ENCODE measurements around the gene NDUFS8. TPM values are rescaled to one million over a fixed set of nuclear protein-coding genes. Genes with fewer than 3 reads are reported as not detected.

The NDUFS8 gene
- total and polyA plus RNA-seq, 2 of the 4 experiments (the other 2 are of a cell fraction): 85.9 to 131 TPM

- Histone ChIP-seq H4K8ac (ENCODE audit: low read depth in 2 of 2, low read length in 2 of 2) (peak overlapping the region; percentile 81 to 84), H4K5ac (ENCODE audit: low read depth, low read length) (peak overlapping the region; percentile 88), H2BK20ac (ENCODE audit: low read depth, low read length) (peak overlapping the region; percentile 50; the same call in 1 of the 2 replicates), H3K4me3 (ENCODE audit: insufficient read depth, low read depth, low read length) (peak overlapping the region; percentile 74), H3K27ac (ENCODE audit: insufficient read depth, low read length) (peak overlapping the region; percentile 76), H3K18ac (ENCODE audit: low read depth, low read length) (peak overlapping the region; percentile 70), H3K36me3 (ENCODE audit: control insufficient read depth, insufficient read depth, low read length) (peaks cover 22% of the 10 kb centered on the region), H3K9me3 (ENCODE audit: control insufficient read depth, insufficient read depth, low read length) (no peaks in the 10 kb centered on the region), H2AK9ac (replicated peaks; ENCODE audit: low read depth, low read length, poor library complexity) (peak overlapping the region; percentile 94), H3K4ac (ENCODE audit: low read depth, low read length) (peak overlapping the region; percentile 95), H4K20me1 (ENCODE audit: insufficient read depth, low read length) (no peaks in the 10 kb centered on the region; the same call in 1 of the 2 replicates), H4K91ac (ENCODE audit: insufficient read depth, low read depth, low read length) (peak overlapping the region; percentile 90), H2AFZ (replicated peaks; ENCODE audit: low read length, poor library complexity) (peak overlapping the region; percentile 82), H3K23ac (ENCODE audit: low read depth, low read length) (peak overlapping the region; percentile 85), H3K9me1 (ENCODE audit: insufficient read depth, low read length) (no peaks in the 10 kb centered on the region), H2BK15ac (ENCODE audit: low read depth, low read length) (peak overlapping the region; percentile 88; the same call in 1 of the 3 replicates), H3K14ac (replicated peaks; ENCODE audit: low read depth, low read length) (peak overlapping the region; percentile 82), H2AK5ac (ENCODE audit: low read depth, low read length) (peak overlapping the region; percentile 91), H2BK120ac (ENCODE audit: low read depth, low read length) (peak overlapping the region; percentile 74), H3K9ac (ENCODE audit: low read depth, low read length) (peak overlapping the region; percentile 72), H3K27me3 (ENCODE audit: control insufficient read depth, insufficient read depth, low read length) (no peaks in the 10 kb centered on the region), H2BK5ac (ENCODE audit: low read depth, low read length, poor library complexity, severe bottlenecking) (peak overlapping the region; percentile 88), H3K79me1 (ENCODE audit: low read depth in 1 of 2, low read length in 2 of 2) (peaks cover 7 to 47% of the 10 kb centered on the region in 2 experiments; a peak in 3 of 4 replicates), H3K56ac (ENCODE audit: extremely low read depth, insufficient read depth, low read length) (peak overlapping the region; percentile 80), H3K4me2 (ENCODE audit: low read depth, low read length) (peak overlapping the region; percentile 95), H3K4me1 (ENCODE audit: control insufficient read depth, insufficient read depth, low read length) (peaks cover 25% of the 10 kb centered on the region)
- ATAC-seq (ENCODE audit: low read depth): peak; percentile 63
- intact Hi-C loops (cut with micrococcal nuclease): no loop called here
- no TSS peak for BruUV-seq (replicated peaks)
- WGBS, 2 experiments (ENCODE audit: extremely low coverage in 2 of 2, insufficient read length in 1 of 2): 20% methylated on average over 3 of the region's 22 CpGs; no CpG with 5 or more reads in 1 of the 2 experiments
- dilution Hi-C loops (cut with HindIII; ENCODE audit: low sequenced_read_pairs, unreplicated experiment): no loop called here
- POLR2A ChIA-PET (ENCODE audit: unreplicated experiment): no interaction called here
- CTCF ChIA-PET: no interaction called here
- in situ Hi-C loops (cut with MboI; ENCODE audit: low sequenced_read_pairs): no loop called here
- peak; percentile 73 for DNase-seq
- peak; percentile 50; the same call in 1 of the 2 replicates for TF ChIP-seq POLR2A (IDR thresholded peaks at IDR 0.05; ENCODE audit: low read depth, low read length)
- TF ChIP-seq RFX5 (IDR thresholded peaks at IDR 0.05; ENCODE audit: low read depth, low read length): no peak
- TF ChIP-seq CHD1 (IDR thresholded peaks at IDR 0.05; ENCODE audit: low read depth, low read length): no peak
- TF ChIP-seq MAZ (IDR thresholded peaks at IDR 0.05; ENCODE audit: borderline replicate concordance, low read depth, low read length): 0 out of 2 replicates have a peak, but pooled peaks have one; percentile 18
- TF ChIP-seq SMC3 (IDR thresholded peaks at IDR 0.05; ENCODE audit: low read depth, low read length): no peak
These were observed 9.8 kb downstream of the NDUFS8 start for GRCh38 chr11:68040101-68040956.
